Neural cell (in vitro differentiated cells): ENCODE measurements around the gene TRPM3. TPM values are rescaled to one million over a fixed set of nuclear protein-coding genes. Genes with fewer than 3 reads are reported as not detected.

Source experiments
- H2AFZ ChIP-seq: fragments of 200-600, 300-800 bp; sonication (generic), shearing (Covaris generic); 2 replicates; pipeline ENCODE4 v1.6.0; 2014; ENCODE audit warnings: low read depth, mild to moderate bottlenecking, antibody characterized with exemption, low read length, moderate library complexity
- H3F3A ChIP-seq: fragments of 200-600 bp; shearing (Covaris generic); 2 replicates; pipeline ENCODE4 v1.6.1; 2016; ENCODE audit warnings: mild to moderate bottlenecking, moderate library complexity, mixed read lengths, antibody characterized with exemption, low read length; ENCODE audit not compliant: insufficient read depth, poor library complexity, severe bottlenecking
- H3K27ac ChIP-seq: fragments of 200-600, 300-800 bp; sonication (generic), shearing (Covaris generic); 2 replicates; pipeline ENCODE4 v1.5.1; 2014; ENCODE audit warnings: mild to moderate bottlenecking, low read length, moderate library complexity
- H3K27me3 ChIP-seq: fragments of 300-800, 200-600 bp; sonication (generic), shearing (Covaris generic); 2 replicates; pipeline ENCODE4 v1.6.0; 2014; ENCODE audit warnings: mild to moderate bottlenecking, low read depth, low read length, moderate library complexity; ENCODE audit not compliant: insufficient read depth
- H3K36me3 ChIP-seq: fragments of 300-800, 200-600 bp; sonication (generic), shearing (Covaris generic); 2 replicates; pipeline ENCODE4 v1.5.1; 2014; ENCODE audit warnings: mild to moderate bottlenecking, antibody characterized with exemption, low read length, moderate library complexity; ENCODE audit not compliant: insufficient read depth
- H3K4me2 ChIP-seq: fragments of 300-800, 200-600 bp; sonication (generic), shearing (Covaris generic); 2 replicates; pipeline ENCODE4 v1.6.0; 2014; ENCODE audit warnings: mild to moderate bottlenecking, low read length
- H3K4me3 ChIP-seq: fragments of 300-800, 200-600 bp; sonication (generic), shearing (Covaris generic); 2 replicates; pipeline ENCODE4 v1.5.1; 2014; ENCODE audit warnings: mild to moderate bottlenecking, low read length, moderate library complexity
- H3K79me2 ChIP-seq: fragments of 200-600 bp; shearing (Covaris generic); replicated peaks from 2 replicates; pipeline ENCODE4 v1.6.0; 2014; ENCODE audit warnings: mild to moderate bottlenecking, low read length, moderate library complexity; ENCODE audit not compliant: insufficient read depth
- H3K9ac ChIP-seq: fragments of 300-800, 200-600 bp; sonication (generic), shearing (Covaris generic); 2 replicates; pipeline ENCODE4 v1.6.1; 2016; ENCODE audit warnings: mild to moderate bottlenecking, low read length, mixed read lengths
- H3K9me2 ChIP-seq: fragments of 200-600 bp; shearing (Covaris generic); 2 replicates; pipeline ENCODE4 v1.6.1; 2016; ENCODE audit warnings: mild to moderate bottlenecking, low read length, mixed read lengths; ENCODE audit not compliant: insufficient read depth
- H3K9me3 ChIP-seq: fragments of 200-600, 300-800 bp; sonication (generic), shearing (Covaris generic); 2 replicates; pipeline ENCODE4 v1.6.1; 2016; ENCODE audit warnings: mild to moderate bottlenecking, mixed run types, low read length, moderate library complexity, mixed read lengths
- H4K20me1 ChIP-seq: fragments of 200-600 bp; shearing (Covaris generic); 2 replicates; pipeline ENCODE4 v1.6.1; 2016; ENCODE audit warnings: mild to moderate bottlenecking, mixed run types; ENCODE audit not compliant: insufficient read depth
- CTCF ChIP-seq: fragments of 450-650 bp; IDR thresholded peaks from 2 replicates; pipeline ENCODE4 v1.5.1; 2014; ENCODE audit warnings: antibody characterized with exemption, mild to moderate bottlenecking, moderate library complexity; ENCODE audit not compliant: poor library complexity, severe bottlenecking
- EP300 ChIP-seq: fragments of 450-650 bp; conservative IDR thresholded peaks from 2 replicates; pipeline ENCODE4 v1.6.1; 2014; ENCODE audit warnings: antibody characterized with exemption, mild to moderate bottlenecking, moderate library complexity; ENCODE audit not compliant: poor library complexity, severe bottlenecking
- EZH2 ChIP-seq: fragments of 200-600, 300-800 bp; shearing (Covaris generic), sonication (generic); IDR thresholded peaks from 2 replicates; pipeline ENCODE4 v1.6.1; 2014; ENCODE audit warnings: antibody characterized with exemption, low read length, borderline replicate concordance, mild to moderate bottlenecking; ENCODE audit not compliant: insufficient read depth, poor library complexity, severe bottlenecking
- MXI1 ChIP-seq: fragments of 450-650 bp; conservative IDR thresholded peaks from 2 replicates; pipeline ENCODE4 v1.6.1; 2014; ENCODE audit warnings: antibody characterized with exemption, mild to moderate bottlenecking; ENCODE audit not compliant: poor library complexity, severe bottlenecking
- POLR2AphosphoS5 ChIP-seq: IDR thresholded peaks from 2 replicates; pipeline ENCODE4 v1.6.1; 2012
- RAD21 ChIP-seq: fragments of 450-650 bp; conservative IDR thresholded peaks from 2 replicates; pipeline ENCODE4 v1.6.1; 2014; ENCODE audit warnings: antibody characterized with exemption, mild to moderate bottlenecking, moderate library complexity
- REST ChIP-seq: IDR thresholded peaks from 2 replicates; pipeline ENCODE4 v1.6.1; 2012; ENCODE audit warnings: borderline replicate concordance
- SMC3 ChIP-seq: fragments of 450-650 bp; conservative IDR thresholded peaks from 2 replicates; pipeline ENCODE4 v1.6.1; 2014; ENCODE audit warnings: antibody characterized with exemption, mild to moderate bottlenecking, moderate library complexity; ENCODE audit not compliant: poor library complexity
- TAF1 ChIP-seq: IDR thresholded peaks from 2 replicates; pipeline ENCODE4 v1.6.1; 2012; ENCODE audit warnings: low read depth
- polyA plus RNA-seq: library from polyadenylated mRNA; depleted of rRNA; stranded (reverse); fragments of >200 nt; gene quantifications from 2 replicates; pipeline ENCODE4 v1.2.3, GENCODE V29; 2014

TRPM3 gene
- polyA plus RNA-seq, 1 donor from 2014 or later, result 1.3 TPM

DNA sequence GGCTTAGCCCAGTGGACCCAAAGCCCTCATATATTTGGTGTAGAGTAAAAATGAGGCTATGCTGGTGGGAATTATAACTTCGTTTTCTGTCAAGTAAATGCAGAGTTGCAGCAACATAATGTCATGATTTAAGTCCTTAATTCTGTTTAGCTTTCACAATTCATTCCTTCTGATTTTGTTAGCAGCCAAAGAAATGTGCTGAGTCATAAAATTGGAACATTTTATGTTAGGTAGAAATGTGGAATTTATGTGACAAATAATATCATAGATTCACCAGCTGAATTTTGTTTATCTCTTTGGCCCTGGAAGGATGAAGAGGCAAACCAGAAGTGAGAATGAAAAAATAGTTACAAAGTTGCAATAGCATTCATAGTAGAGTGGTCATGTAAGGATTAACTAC is 247.0 kb downstream of the TRPM3 start:
- Histone ChIP-seq H4K20me1 (no peaks in the 10 kb centered on the region), H3K4me3 (no peak overlapping the region), H3K4me2 (no peak overlapping the region), H3K36me3 (no peaks in the 10 kb centered on the region), H3K27ac (no peak overlapping the region), H3K9me3 (peaks cover 4% of the 10 kb centered on the region), H3K27me3 (no peaks in the 10 kb centered on the region), H3F3A (no peaks in the 10 kb centered on the region), H3K9me2 (no peaks in the 10 kb centered on the region), H3K9ac (no peak overlapping the region), H2AFZ (no peak overlapping the region), H3K79me2 (no peaks in the 10 kb centered on the region)
- no peak for TF ChIP-seq REST
- no peak for TF ChIP-seq SMC3
- no peak for TF ChIP-seq TAF1
- TF ChIP-seq EZH2, result no peak
- no peak for TF ChIP-seq MXI1
- TF ChIP-seq RAD21, result no peak
- no peak for TF ChIP-seq CTCF
- TF ChIP-seq EP300, result no peak
- no peak for TF ChIP-seq POLR2AphosphoS5

- peaks cover 4% of the 10 kb centered on the region for H3K9me3 ChIP-seq
- no peaks in the 10 kb centered on the region for H3K9me2 ChIP-seq
- H3K4me2 ChIP-seq, result no peak overlapping the region
- H3K27ac ChIP-seq, result no peak overlapping the region
- no peak overlapping the region for H3K4me3 ChIP-seq
- H3K36me3 ChIP-seq, result no peaks in the 10 kb centered on the region
- no peaks in the 10 kb centered on the region for H4K20me1 ChIP-seq
- TF ChIP-seq TAF1, result no peak
- no peak for TF ChIP-seq MXI1
- no peak for TF ChIP-seq POLR2AphosphoS5
- TF ChIP-seq SMC3, result no peak
- no peak for TF ChIP-seq EP300
- TF ChIP-seq RAD21, result no peak
- no peak for TF ChIP-seq REST
- TF ChIP-seq EZH2, result no peak
- no peak for TF ChIP-seq CTCF
- no peak overlapping the region for H2AFZ ChIP-seq
- H3K9ac ChIP-seq, result no peak overlapping the region
- no peaks in the 10 kb centered on the region for H3F3A ChIP-seq
- H3K79me2 ChIP-seq, result no peaks in the 10 kb centered on the region
- no peaks in the 10 kb centered on the region for H3K27me3 ChIP-seq
These were observed 247.9 kb downstream of the TRPM3 start for GRCh38 chr9:70873506-70873905.
